ENCODE data around the gene FRY. TPM values are rescaled to one million over a fixed set of nuclear protein-coding genes. Genes with fewer than 3 reads are reported as not detected.

Gene FRY
- total RNA-seq, 1 experiment from 2014 or later, result 5.3 TPM

- CTCF ChIA-PET, result no interaction called here
- no peak for DNase-seq (ENCODE audit: low spot score)
- no peak for ATAC-seq
- POLR2A ChIA-PET, result no interaction called here
- Mint-ChIP-seq H3K9me3 (peaks cover 8% of the 10 kb centered on the region), H3K4me3 (no peak overlapping the region), H3K27me3 (ENCODE audit: low read depth) (no peaks in the 10 kb centered on the region), H3K27ac (no peak overlapping the region), H3K36me3 (no peaks in the 10 kb centered on the region), H3K4me1 (no peaks in the 10 kb centered on the region)
- no peak for TF ChIP-seq ATF3 (CRISPR knock-in tag; conservative IDR thresholded peaks at IDR 0.05)
Measured at GRCh38 chr13:32168131-32168530, 136.6 kb downstream of the FRY start.

DNA sequence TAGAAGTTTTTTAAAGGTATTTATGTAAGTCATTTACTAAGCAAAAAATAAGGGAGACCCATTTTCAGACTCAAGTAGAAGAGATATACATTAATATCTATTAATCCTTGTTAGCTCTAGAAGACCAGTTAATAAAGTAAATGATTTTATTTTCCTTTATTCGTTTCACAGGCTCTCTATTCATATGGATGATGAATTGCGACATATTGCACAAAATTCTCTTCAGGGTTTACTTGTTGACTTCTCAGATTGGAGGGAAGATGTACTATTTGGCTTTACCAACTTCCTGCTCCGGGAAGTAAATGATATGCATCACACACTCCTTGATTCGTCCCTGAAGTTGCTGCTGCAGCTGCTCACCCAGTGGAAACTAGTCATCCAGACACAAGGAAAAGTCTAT lies 139.3 kb downstream of the FRY start:
- no peak for DNase-seq (ENCODE audit: low spot score)
- POLR2A ChIA-PET, result no interaction called here
- no peak overlapping the region for H3K4me3 Mint-ChIP-seq
- no peak for ATAC-seq
- H3K36me3 Mint-ChIP-seq, result no peaks in the 10 kb centered on the region
- no peaks in the 10 kb centered on the region for H3K27me3 Mint-ChIP-seq (ENCODE audit: low read depth)
- H3K27ac Mint-ChIP-seq, result no peak overlapping the region
- CTCF ChIA-PET, result no interaction called here
- H3K9me3 Mint-ChIP-seq, result no peaks in the 10 kb centered on the region
- no peaks in the 10 kb centered on the region for H3K4me1 Mint-ChIP-seq
- TF ChIP-seq MYBL2 (CRISPR knock-in tag; IDR thresholded peaks at IDR 0.05) (no peak), ZNF671 (CRISPR knock-in tag; IDR thresholded peaks at IDR 0.05) (no peak), FOXP4 (CRISPR knock-in tag; IDR thresholded peaks at IDR 0.05) (no peak), ZNF423 (CRISPR knock-in tag; IDR thresholded peaks at IDR 0.05) (no peak), GABPB1 (CRISPR knock-in tag; IDR thresholded peaks at IDR 0.05) (no peak), RORB (CRISPR knock-in tag; IDR thresholded peaks at IDR 0.05) (no peak), NR2C2 (CRISPR knock-in tag; IDR thresholded peaks at IDR 0.05) (no peak), ZNF512 (CRISPR knock-in tag; IDR thresholded peaks at IDR 0.05; ENCODE audit: borderline replicate concordance) (no peak), PRRX2 (CRISPR knock-in tag; IDR thresholded peaks at IDR 0.05) (no peak), CREB1 (CRISPR knock-in tag; IDR thresholded peaks at IDR 0.05) (no peak), SP1 (CRISPR knock-in tag; conservative IDR thresholded peaks at IDR 0.05) (no peak)
- TF ChIP-seq, protein P1, sequence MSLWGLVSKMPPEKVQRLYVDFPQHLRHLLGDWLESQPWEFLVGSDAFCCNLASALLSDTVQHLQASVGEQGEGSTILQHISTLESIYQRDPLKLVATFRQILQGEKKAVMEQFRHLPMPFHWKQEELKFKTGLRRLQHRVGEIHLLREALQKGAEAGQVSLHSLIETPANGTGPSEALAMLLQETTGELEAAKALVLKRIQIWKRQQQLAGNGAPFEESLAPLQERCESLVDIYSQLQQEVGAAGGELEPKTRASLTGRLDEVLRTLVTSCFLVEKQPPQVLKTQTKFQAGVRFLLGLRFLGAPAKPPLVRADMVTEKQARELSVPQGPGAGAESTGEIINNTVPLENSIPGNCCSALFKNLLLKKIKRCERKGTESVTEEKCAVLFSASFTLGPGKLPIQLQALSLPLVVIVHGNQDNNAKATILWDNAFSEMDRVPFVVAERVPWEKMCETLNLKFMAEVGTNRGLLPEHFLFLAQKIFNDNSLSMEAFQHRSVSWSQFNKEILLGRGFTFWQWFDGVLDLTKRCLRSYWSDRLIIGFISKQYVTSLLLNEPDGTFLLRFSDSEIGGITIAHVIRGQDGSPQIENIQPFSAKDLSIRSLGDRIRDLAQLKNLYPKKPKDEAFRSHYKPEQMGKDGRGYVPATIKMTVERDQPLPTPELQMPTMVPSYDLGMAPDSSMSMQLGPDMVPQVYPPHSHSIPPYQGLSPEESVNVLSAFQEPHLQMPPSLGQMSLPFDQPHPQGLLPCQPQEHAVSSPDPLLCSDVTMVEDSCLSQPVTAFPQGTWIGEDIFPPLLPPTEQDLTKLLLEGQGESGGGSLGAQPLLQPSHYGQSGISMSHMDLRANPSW (CRISPR knock-in tag; conservative IDR thresholded peaks at IDR 0.05; ENCODE audit: low read depth), result no peak

DNA sequence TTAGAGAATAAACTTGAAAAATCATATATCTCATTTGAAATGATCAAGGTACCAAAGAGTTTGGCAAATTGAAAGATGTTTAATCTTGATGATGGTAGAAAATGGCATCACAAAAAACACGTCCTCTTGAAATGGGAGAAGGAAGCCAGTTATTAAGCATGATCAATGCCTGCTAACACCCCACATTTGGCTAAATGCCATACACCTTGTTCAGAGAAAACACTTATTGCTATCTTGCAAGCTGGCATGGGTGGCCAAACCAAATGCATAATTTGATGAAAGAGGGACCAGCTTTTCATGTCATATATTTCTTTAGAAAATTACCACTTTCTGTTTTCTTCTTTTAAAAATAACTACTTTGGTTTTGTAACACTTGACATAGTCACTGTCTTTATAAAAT lies 142.3 kb downstream of the FRY start:
- CTCF ChIA-PET, result interaction anchor here (5.4 kb wide), 1 partner anchor 9 kb away, joined by 36 read pairs; no protein-coding TSS in a partner anchor
- no peaks in the 10 kb centered on the region for H3K27me3 Mint-ChIP-seq (ENCODE audit: low read depth)
- H3K36me3 Mint-ChIP-seq, result no peaks in the 10 kb centered on the region
- no peak for ATAC-seq
- H3K4me3 Mint-ChIP-seq, result no peak overlapping the region
- no peaks in the 10 kb centered on the region for H3K4me1 Mint-ChIP-seq
- no peaks in the 10 kb centered on the region for H3K9me3 Mint-ChIP-seq
- DNase-seq (ENCODE audit: low spot score), result no peak
- POLR2A ChIA-PET, result interaction anchor here (0.6 kb wide), 1 partner anchor 175 kb away, joined by 3 read pairs; no protein-coding TSS in a partner anchor
- no peak overlapping the region for H3K27ac Mint-ChIP-seq
- TF ChIP-seq, protein P2, sequence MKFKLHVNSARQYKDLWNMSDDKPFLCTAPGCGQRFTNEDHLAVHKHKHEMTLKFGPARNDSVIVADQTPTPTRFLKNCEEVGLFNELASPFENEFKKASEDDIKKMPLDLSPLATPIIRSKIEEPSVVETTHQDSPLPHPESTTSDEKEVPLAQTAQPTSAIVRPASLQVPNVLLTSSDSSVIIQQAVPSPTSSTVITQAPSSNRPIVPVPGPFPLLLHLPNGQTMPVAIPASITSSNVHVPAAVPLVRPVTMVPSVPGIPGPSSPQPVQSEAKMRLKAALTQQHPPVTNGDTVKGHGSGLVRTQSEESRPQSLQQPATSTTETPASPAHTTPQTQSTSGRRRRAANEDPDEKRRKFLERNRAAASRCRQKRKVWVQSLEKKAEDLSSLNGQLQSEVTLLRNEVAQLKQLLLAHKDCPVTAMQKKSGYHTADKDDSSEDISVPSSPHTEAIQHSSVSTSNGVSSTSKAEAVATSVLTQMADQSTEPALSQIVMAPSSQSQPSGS (CRISPR knock-in tag; IDR thresholded peaks at IDR 0.05; ENCODE audit: borderline replicate concordance, low read depth), result no peak
- TF ChIP-seq MAX (CRISPR knock-in tag; IDR thresholded peaks at IDR 0.05) (no peak), ETV6 (CRISPR knock-in tag; IDR thresholded peaks at IDR 0.05) (no peak), FOXP1 (CRISPR knock-in tag; IDR thresholded peaks at IDR 0.05; ENCODE audit: borderline replicate concordance) (no peak)
- TF ChIP-seq, protein P3, sequence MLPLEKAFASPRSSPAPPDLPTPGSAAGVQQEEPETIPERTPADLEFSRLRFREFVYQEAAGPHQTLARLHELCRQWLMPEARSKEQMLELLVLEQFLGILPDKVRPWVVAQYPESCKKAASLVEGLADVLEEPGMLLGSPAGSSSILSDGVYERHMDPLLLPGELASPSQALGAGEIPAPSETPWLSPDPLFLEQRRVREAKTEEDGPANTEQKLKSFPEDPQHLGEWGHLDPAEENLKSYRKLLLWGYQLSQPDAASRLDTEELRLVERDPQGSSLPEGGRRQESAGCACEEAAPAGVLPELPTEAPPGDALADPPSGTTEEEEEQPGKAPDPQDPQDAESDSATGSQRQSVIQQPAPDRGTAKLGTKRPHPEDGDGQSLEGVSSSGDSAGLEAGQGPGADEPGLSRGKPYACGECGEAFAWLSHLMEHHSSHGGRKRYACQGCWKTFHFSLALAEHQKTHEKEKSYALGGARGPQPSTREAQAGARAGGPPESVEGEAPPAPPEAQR (CRISPR knock-in tag; IDR thresholded peaks at IDR 0.05), result no peak
- TF ChIP-seq, protein P4, sequence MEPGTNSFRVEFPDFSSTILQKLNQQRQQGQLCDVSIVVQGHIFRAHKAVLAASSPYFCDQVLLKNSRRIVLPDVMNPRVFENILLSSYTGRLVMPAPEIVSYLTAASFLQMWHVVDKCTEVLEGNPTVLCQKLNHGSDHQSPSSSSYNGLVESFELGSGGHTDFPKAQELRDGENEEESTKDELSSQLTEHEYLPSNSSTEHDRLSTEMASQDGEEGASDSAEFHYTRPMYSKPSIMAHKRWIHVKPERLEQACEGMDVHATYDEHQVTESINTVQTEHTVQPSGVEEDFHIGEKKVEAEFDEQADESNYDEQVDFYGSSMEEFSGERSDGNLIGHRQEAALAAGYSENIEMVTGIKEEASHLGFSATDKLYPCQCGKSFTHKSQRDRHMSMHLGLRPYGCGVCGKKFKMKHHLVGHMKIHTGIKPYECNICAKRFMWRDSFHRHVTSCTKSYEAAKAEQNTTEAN (CRISPR knock-in tag; IDR thresholded peaks at IDR 0.05), result no peak

All from WTC11 (cell line).